GM21723 (cell line): ENCODE data around the gene RASSF8.
A peak's percentile ranks its signal among the peaks of the same experiment; 100 is the strongest.

Experiments
- ATAC-seq: cut with Tn5 transposase; IDR thresholded peaks from one replicate; pipeline ENCODE4 v1.9.1; 2021; ENCODE audit warnings: mild to moderate bottlenecking, moderate library complexity; ENCODE audit not compliant: unreplicated experiment

Gene RASSF8, protein sequence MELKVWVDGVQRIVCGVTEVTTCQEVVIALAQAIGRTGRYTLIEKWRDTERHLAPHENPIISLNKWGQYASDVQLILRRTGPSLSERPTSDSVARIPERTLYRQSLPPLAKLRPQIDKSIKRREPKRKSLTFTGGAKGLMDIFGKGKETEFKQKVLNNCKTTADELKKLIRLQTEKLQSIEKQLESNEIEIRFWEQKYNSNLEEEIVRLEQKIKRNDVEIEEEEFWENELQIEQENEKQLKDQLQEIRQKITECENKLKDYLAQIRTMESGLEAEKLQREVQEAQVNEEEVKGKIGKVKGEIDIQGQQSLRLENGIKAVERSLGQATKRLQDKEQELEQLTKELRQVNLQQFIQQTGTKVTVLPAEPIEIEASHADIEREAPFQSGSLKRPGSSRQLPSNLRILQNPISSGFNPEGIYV

GRCh38 chr12:25958428-25959070 lies at the start of gene RASSF8:
TSS of gene RASSF8 (plus strand) at chr12:25958682. CDS start at chr12:26055344, 96,662 bp downstream.
- ATAC-seq, result peak; percentile 91

DNA sequence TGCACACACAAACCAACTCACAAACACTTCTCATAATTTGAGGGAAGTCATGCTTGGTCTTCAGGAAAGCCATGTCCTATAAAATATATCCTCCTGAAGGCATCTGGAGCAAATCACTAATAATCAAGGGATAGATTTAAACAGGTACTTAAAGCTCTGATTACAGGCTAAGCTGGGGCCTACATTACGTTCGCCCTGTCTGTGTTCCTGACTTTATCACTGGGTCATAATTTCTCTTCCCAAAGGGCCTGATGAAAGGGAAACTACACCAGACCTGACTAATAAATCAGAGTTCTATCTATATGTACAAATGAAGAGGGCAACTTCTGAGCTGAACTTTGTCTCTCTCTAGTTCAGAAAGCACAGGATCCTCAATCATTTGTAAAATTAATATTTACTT lies 43.9 kb upstream of the RASSF8 start:
- no peak for ATAC-seq

- no peak for ATAC-seq
Observed at GRCh38 chr12:25924491-25925001, 33.9 kb upstream of the RASSF8 start.

DNA sequence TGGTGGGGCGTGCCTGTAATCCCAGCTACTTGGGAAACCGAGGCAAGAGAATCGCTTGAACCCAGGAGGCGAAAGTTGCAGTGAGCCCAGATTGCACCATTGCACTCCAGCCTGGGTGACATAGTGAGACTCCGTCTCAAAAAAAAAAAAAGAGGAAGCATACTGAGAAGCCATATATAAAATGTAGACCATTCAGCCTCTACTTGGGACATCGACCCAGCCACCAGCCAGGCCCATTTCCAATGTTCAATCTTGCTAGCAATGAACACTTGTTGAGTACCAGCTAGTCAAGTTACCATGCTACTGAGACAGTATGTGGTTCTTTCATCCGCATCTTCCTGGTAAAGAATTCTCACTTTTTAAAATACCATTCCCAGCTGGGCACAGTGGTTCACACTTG lies 33.4 kb upstream of the RASSF8 start:
- no peak for ATAC-seq

DNA sequence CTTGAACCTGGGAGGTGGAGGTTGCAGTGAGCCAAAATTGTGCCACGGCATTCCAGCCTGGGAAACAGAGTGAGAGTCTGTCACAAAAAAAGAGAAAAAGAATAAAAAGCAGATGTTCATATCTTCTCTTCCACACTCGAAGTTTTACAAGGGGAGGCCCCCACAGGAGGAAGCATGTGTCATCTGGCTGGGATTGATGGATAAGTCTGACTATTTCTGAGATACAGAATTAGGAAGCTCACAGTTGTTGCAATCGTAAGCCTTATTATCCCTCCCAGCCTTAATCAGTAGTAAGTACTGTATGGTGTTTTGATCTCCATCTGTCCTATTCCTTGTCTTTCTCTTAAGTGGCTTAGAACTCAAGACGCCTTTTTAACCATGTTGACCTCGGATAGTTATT lies 31.9 kb upstream of the RASSF8 start:
- no peak for ATAC-seq

DNA sequence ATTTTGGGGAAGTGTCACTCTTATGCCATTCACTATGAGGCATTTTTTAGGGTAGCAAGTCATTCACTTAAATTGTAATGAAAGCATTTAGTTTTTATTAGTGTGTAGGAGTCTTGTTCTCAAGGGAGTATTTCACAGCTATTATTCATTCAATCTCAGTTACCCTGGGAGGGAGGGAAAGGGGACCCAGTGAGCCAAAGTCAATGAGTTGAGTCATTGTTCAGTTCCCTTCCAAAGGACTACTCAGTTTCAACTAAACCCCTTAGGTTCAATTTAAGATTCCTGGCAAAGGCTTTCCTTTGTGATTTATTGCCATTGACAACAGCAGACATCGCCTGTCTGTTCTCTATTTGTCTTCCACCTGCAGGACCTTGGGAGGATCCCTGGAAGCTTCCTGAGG lies 29.3 kb upstream of the RASSF8 start:
- no peak for ATAC-seq

DNA sequence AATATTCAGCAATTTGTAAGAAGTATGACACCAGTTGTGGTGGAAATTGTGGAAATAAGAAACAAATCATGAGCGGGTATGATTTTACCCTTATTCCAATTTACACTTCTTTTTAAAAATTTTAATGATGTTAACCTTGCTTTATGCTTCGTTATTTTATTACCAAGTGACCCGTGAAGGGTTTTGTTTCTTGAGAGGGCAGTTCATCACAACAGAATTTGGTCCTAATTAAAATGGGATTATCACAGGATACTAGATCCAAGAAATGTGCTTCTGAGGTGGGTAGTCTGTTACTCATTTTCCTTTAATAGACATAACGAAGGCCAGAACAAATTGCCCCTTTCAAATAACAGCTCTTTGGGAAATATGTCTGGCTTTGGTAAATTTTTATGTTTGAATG lies 25.5 kb upstream of the RASSF8 start:
- ATAC-seq, result no peak

DNA sequence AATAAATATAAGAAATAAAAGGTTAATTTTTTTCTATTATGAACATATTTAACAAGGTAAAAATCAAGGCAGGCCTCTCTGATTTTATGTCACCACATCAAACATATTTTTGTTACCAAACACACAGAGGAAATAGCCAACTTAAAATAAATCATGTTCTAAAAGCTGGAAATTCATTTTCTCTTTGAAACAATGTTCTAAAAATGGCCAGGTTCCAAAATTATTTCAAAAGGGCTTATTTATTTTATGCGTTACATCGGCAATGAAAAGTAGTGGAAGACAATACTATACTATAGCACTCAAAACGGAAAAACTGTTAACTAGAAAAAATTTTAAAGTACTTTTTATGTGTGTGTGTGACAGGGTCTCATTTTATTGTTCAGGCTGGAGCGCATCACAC lies 24.0 kb upstream of the RASSF8 start:
- no peak for ATAC-seq

DNA sequence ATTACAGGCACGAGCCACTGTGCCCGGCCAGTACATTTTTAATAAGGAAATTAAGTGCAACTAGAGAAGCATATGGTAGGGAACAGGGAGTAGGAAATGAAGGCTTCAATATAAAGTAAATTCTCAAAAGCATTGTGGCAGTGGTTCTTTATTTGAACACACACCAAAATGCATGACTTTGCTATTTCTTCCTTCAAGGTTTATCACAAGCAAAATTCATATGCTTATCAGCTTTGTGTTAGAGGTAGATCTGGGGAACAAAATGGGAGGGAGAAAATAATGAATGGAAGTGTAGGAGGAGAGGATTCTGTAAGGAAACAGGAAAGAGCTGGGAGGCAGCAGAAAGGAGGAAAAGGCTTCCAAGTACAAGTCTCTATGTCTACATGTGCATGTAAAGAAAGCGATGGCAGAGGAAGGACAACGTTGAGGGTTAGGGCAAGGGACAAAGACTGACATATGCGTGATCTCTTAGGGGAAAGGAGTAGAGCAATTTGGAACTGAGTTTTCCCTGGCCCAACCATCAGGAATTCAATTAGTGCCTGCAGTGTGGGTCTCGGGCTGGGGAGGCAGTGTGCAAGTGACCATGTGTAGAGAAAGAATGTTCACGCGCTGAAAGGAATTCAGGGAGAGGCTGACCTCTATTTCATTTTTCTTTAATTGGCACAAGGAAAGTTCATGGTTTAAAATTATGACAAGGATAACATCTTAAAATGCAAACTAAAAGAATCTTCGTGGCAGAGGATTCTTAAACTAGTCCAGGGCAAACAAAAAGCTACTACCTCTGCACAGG lies 22.9 kb upstream of the RASSF8 start:
- ATAC-seq, result no peak

GRCh38 chr12:25937096-25937495 lies 21.4 kb upstream of the RASSF8 start:
- no peak for ATAC-seq

- ATAC-seq, result no peak
Observed at GRCh38 chr12:25938581-25938980, 19.9 kb upstream of the RASSF8 start.

DNA sequence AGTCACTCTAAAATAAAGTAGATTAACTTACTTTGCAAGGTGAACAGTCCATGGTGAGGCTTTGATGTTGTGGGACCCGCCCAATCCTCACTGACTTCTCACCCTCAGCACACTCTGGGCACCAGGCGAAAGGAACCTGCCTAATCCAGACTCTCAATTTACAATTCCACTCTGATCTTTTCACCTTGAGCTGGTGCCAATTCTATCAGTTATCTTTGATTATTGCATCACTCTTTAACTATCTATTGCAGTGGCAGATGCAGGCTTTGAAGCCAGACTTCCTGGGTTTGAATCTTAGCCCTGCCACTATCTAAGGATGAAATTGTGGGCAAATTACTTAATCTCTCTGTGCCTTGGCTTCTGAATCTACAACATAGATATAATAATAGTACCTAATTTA lies 18.9 kb upstream of the RASSF8 start:
- ATAC-seq, result no peak

GRCh38 chr12:25940886-25941285 lies 17.6 kb upstream of the RASSF8 start:
- ATAC-seq, result no peak

DNA sequence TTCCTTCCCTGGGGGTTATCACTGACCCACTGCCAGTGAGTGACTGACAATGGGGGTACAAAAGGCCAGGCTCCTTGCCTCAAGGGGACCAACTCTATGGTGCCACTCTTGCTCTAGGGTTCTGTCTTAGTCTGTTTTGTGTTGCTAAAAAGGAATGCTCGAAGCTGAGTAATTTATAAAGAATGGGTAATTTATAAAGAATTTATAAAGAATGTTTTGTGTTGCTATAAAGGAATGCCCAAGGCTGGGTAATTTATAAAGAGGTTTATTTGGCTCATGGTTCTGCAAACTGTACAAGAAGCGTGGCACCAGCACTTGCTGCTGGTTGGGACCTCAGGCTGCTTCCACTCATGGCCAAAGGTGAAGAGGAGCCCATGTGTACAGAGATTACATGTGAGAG lies 15.8 kb upstream of the RASSF8 start:
- no peak for ATAC-seq

DNA sequence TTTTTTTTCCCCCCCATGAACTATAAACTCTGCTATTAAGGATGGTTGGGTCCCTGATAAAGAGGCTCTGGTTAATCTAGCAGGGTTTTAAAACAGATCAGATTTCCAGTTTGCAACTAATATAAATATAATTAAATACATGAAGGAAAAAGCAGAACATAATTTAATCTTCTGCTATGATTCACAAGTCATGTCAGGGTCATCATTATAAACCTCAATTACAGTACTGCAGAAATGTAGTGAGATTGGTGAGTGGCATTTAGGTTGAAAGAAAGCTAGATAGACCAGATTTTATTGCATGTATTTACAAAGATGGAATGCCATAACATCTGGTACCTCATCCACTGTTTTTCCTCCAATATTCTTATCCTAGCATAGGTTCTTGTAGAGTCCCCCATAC lies 14.5 kb upstream of the RASSF8 start:
- ATAC-seq, result no peak

DNA sequence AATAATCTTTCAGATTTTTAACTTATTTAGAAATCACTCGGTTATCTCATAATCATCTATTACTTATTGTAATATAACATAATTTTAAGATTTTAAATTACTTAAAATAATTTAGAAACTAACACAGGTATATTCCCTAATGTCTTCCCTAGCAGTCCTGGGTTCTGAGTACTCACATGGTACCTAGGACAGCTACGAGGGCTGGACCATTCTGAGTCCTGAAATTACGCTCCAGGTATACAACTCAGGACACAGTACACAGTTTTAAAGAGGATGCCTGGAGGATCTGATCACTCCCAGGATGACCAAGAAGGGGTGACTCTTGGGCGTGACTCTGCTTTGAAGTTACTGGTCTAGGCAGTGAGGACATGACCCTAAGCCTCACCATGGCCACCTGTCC lies 9.1 kb upstream of the RASSF8 start:
- ATAC-seq, result no peak

DNA sequence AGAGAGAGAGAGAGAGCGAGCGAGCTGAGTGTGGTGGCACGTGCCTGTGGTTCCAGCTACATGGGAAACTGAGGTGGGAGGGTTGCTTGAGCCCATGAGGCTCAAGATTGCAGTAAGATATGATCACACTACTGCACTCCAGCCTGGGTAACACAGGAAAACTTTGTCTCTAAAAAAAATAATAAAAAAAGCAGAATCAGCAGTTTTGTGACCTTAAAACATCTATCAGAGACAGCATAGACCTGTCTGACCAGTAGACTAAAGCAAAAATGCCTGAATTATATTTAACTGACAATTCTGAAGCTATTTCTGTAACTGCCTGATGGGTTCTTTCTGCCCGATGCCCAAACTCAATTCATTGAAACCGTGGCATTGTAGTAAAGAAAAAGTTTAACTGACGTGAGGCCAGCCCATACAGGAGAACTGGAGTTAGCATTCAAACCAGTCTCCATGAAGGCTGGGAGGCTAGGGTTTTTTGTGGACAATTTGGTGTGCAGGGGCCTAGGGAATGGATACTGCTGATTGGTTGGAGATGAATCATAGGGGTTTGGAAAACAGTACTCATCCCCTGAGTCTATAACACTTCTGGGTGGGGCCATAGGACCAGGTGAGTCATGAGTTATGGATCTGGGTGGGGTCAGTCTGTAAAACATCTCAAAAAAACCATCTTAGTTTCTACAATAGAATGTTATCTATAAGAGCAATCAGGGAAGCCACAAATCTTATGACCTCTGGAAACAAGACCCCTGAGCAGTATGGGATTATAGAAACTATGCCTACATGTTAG lies 8.0 kb upstream of the RASSF8 start:
- no peak for ATAC-seq

DNA sequence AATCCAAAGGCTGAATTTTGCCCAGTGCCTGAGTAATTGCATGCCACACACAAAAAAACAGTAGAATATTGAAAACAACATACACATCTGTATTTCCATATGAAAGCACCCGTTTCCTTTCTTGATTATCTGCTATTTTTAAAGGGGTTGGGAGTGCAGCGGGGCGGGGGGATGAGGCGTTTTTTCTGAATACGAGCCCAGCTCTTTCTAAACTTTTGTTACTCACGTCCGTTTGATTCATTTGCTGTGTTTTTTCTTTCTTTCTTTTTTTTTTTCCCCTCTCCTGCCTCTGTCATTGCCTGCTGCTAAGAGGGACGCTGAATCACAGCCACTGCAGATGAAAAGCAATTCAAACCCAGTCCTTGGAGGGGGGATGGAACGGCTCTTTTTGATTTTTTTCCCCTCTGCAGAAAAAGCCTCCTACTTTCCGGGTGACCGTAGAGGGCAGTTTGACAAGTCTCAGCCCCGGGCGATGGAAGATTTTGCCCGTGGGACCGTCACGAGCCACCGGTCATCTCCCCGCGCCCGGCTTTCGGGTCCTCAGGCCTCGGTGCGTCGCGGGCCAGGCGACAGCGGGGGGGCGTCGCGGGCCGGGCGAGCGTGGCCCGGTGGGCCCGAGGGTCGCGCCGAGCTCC lies 572 bp upstream of the RASSF8 start:
- ATAC-seq, result peak; percentile 4

DNA sequence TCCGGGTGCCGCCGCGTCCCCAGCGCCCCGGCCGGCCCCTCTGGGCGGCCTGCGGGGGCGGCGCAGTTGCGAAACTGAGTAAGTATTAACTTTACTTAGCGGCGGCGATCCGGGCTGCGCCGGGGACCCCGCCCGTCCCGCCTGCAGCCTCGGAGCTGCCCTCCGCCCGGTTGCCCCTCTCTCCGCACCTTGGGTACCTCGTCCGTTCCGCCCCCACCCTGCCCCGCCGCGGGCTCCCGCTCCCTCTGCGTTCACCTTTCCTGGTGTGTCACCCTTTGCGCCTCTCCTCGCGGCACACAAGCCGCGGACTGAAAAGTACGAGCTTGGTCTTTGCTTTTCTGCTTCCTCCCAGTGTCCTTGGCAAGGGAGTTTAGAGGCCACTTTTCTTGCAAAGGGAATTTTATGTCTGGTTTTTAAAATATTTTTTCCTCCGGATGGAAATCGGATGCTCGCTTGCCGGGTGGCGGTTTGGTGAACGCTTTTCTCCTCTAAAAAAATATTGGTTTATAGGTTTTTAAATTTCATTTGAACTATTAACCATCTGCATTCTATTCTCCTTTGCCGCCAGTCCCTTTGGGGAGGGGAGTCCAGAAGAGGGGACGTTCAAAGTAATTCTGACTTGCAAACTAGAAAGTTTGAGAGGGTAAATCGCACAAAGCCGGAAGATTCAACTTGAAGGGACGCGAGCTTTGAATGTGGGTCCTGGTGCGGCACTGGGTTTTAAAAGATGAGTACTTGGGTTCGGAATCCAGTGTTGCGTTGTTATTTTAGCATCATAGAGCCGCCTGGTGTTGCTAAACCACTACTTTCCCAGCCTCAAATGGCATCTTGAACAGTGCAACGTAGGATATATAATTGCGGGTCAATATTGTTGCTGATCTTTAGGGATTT lies 834 bp downstream of the RASSF8 start:
- peak; percentile 46 for ATAC-seq
